Epithelial cell of esophagus (primary cell): ENCODE measurements around the gene ARHGEF7.
A peak's percentile ranks its signal among the peaks of the same experiment; 100 is the strongest.

Source experiments
- DNase-seq: peaks from one replicate; pipeline ENCODE4 v3.0.0; 2010; ENCODE audit warnings: low read depth
- H3K4me3 ChIP-seq: 2 replicates; pipeline ENCODE4 v1.5.1; 2011; ENCODE audit warnings: mild to moderate bottlenecking, low read length, control low read depth
- CTCF ChIP-seq: IDR thresholded peaks from 2 replicates; pipeline ENCODE4 v1.5.1; 2011; ENCODE audit warnings: low read depth, mild to moderate bottlenecking, low read length, control low read depth, inconsistent platforms; ENCODE audit not compliant: insufficient read depth; ENCODE audit errors: missing control alignments

The ARHGEF7 gene

DNA sequence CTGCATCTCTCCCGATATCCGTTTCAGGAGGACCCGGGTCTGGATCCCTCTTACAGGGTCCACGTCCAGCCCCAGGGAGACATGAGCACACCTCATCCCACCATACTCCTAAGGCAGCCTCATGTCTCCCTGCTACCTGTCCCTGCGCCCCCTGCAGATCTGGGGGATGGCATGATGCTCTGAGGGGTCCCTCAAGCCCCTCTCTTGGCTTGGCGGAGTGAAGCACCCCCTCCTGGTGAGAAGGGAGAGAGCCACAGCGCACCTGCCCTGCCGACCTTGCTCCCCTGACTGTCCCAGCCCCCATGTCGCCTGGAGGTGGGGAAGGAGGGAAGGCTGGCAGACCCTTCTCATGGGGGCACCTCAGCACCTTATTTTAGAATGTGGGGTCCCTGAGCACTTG, 21.5 kb upstream of the ARHGEF7 start:
- no peak for TF ChIP-seq CTCF
- H3K4me3 ChIP-seq, result no peak overlapping the region
- no peak for DNase-seq

- no peak overlapping the region for H3K4me3 ChIP-seq
- no peak for TF ChIP-seq CTCF
- peak; percentile 13 for DNase-seq
Observed at GRCh38 chr13:111095031-111095840, 19.9 kb upstream of the ARHGEF7 start.

DNA sequence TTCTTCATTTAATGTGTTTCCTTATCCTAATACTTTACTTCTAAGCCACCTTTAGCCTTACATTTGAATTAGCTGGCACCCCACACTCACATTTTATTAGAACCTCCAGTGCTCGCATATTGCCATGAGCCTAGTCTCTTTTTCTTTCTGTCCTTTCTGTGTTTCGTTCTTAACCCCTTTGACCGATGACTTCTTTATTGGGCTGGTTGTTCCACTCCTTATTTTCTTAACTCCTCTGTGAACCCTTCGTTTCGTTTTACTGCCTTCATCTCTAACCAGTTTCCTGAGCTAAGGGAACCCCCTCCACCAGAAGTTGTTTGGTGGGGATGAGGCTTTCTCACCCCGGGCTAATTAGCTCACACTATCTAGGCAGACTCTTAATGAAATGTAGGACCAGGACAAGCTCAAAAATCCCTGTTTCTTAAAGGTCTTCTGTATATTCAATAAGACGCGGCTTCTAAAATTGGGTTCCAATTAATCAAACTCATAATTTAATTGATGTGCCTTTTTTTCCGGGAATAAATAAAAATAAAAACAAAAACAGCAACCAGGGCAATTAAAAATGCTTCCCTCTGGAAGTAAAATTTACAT, 19.1 kb upstream of the ARHGEF7 start:
- TF ChIP-seq CTCF, result no peak
- DNase-seq, result no peak
- H3K4me3 ChIP-seq, result no peak overlapping the region

GRCh38 chr13:111099290-111099689, 15.8 kb upstream of the ARHGEF7 start:
- peak; percentile 7 for DNase-seq
- TF ChIP-seq CTCF, result no peak
- no peak overlapping the region for H3K4me3 ChIP-seq

DNA sequence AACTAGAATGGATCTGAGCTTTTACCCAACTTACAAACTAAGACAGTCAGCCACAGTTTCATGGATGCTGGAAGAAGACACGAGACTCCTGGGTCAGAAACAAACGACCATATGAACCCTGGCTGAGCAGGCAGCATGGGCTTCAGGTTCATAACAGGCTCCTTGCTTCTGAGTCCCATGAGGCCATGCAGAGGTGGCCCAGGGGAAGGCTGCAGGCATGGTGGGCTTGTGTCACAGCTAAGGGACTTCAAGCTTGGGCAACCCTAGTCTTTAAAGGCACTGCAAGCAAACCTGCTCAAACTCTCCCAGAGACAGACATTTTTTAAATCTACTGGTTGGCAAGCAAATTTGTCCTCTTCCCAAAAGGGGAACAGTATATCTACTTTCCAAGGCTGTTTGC, 5.1 kb upstream of the ARHGEF7 start:
- no peak overlapping the region for H3K4me3 ChIP-seq
- no peak for TF ChIP-seq CTCF
- no peak for DNase-seq

DNA sequence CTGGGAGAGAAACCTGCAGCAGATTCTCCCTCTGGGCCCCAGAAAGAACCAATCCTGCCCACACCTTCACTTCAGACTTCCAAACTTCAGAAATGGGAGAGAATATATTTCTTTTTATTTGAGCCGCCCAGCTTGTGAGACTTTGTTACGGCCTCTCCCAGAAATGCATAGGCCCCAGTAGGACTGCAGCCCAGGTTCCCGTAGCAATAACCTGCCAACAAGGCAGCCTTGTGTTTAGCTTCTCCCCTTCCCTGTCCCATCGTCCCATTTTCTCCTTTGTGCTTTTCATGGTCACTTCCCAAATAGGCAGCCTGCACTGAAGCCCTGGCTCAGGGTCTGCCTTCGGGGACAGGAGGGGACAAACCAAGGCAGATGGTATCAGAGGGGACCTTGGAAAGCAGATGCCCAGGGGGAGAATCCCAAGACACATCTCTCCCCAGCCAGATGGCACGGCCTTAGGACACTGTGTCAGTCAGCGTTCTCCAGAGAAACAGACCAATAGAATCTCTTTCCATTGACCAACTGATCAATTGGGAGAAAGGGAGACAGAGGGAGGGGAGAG, 3.7 kb upstream of the ARHGEF7 start:
- no peak for DNase-seq
- TF ChIP-seq CTCF, result no peak
- H3K4me3 ChIP-seq, result no peak overlapping the region
